ENCODE measurements around the gene PYROXD2. TPM values are rescaled to one million over a fixed set of nuclear protein-coding genes. Genes with fewer than 3 reads are reported as not detected.

Gene PYROXD2
- total RNA-seq, 2 experiments from 2014 or later, result 0.41 to 4.3 TPM

DNA sequence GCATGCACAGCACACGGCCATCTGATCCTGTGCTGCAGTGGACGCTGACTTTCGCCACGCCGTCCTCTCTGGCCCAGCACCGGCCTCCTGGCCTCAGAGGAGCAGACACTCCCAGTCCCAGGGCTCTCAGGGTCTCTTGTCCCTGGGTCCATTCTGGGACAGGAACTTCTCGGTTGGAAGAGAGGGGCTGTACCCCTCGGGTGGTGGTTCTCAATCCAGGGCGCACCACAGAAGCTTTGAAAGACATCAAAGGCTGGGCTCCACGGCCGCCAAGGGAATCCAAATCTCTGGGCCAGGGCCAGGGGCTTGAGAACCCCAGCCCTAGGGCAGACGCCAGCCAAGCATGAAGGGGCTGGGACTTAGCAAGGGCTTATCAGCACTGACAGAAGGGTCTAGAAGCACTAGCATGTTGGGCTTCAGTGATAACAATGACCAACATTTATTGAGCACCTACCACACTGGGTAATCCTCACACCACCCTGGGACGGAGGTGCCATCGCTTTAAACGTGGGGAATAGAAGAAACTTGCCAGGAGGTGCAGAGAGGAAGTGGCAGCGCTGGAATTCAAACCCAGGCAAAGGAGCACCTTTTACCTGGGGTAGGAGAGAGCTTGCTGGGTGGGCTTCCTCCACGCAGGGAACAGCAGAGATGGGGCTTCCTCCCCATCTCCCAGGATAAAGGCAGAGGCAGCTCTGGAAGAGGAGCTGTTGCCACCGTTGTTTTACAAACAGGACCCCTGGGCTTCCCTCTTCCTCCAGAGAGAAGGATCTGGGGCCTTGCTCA, 1.8 kb upstream of the PYROXD2 start:
- Histone ChIP-seq H3K4me2 (ENCODE audit: low read length) (no peak overlapping the region), H3K27ac (ENCODE audit: low read depth, low read length, poor library complexity, severe bottlenecking) (no peak overlapping the region), H3K9me2 (ENCODE audit: insufficient read depth, low read length) (no peaks in the 10 kb centered on the region), H3K36me3 (ENCODE audit: insufficient read depth, low read length) (0 out of 2 replicates have a peak, but pooled peaks cover 3% of the 10 kb centered on the region), H2AFZ (ENCODE audit: low read length) (no peak overlapping the region), H3K4me3 (ENCODE audit: low read depth, low read length, poor library complexity, severe bottlenecking) (no peak overlapping the region), H3K9me3 (ENCODE audit: low read length) (no peaks in the 10 kb centered on the region), H3K4me1 (ENCODE audit: insufficient read depth, low read length, poor library complexity, severe bottlenecking) (no peaks in the 10 kb centered on the region), H4K20me1 (ENCODE audit: insufficient read depth, low read length) (no peaks in the 10 kb centered on the region), H3K79me2 (ENCODE audit: insufficient read depth, low read depth, low read length) (no peaks in the 10 kb centered on the region)
- DNase-seq (ENCODE audit: low spot score), result no peak
- intact Hi-C loops (cut with micrococcal nuclease; ENCODE audit: unreplicated experiment), result no loop called here
- ChIA-PET POLR2A (no interaction called here), CTCF (ENCODE audit: unreplicated experiment) (no interaction called here)
- BruUV-seq (replicated peaks), result no TSS peak
- TF ChIP-seq EZH2phosphoT487 (IDR thresholded peaks at IDR 0.05; ENCODE audit: borderline replicate concordance, low read depth, low read length), result no peak
- TF ChIP-seq, protein P1, sequence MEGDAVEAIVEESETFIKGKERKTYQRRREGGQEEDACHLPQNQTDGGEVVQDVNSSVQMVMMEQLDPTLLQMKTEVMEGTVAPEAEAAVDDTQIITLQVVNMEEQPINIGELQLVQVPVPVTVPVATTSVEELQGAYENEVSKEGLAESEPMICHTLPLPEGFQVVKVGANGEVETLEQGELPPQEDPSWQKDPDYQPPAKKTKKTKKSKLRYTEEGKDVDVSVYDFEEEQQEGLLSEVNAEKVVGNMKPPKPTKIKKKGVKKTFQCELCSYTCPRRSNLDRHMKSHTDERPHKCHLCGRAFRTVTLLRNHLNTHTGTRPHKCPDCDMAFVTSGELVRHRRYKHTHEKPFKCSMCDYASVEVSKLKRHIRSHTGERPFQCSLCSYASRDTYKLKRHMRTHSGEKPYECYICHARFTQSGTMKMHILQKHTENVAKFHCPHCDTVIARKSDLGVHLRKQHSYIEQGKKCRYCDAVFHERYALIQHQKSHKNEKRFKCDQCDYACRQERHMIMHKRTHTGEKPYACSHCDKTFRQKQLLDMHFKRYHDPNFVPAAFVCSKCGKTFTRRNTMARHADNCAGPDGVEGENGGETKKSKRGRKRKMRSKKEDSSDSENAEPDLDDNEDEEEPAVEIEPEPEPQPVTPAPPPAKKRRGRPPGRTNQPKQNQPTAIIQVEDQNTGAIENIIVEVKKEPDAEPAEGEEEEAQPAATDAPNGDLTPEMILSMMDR (conservative IDR thresholded peaks at IDR 0.05; ENCODE audit: low read length), result no peak

GRCh38 chr10:98415731-98416119, 743 bp upstream of the PYROXD2 start:
- Histone ChIP-seq H3K4me3 (ENCODE audit: low read depth, low read length, poor library complexity, severe bottlenecking) (no peak overlapping the region), H4K20me1 (ENCODE audit: insufficient read depth, low read length) (no peaks in the 10 kb centered on the region), H3K9me3 (ENCODE audit: low read length) (no peaks in the 10 kb centered on the region), H2AFZ (ENCODE audit: low read length) (no peak overlapping the region), H3K9me2 (ENCODE audit: insufficient read depth, low read length) (no peaks in the 10 kb centered on the region), H3K27ac (ENCODE audit: low read depth, low read length, poor library complexity, severe bottlenecking) (no peak overlapping the region), H3K36me3 (ENCODE audit: insufficient read depth, low read length) (0 out of 2 replicates have a peak, but pooled peaks cover 3% of the 10 kb centered on the region), H3K4me2 (ENCODE audit: low read length) (no peak overlapping the region), H3K4me1 (ENCODE audit: insufficient read depth, low read length, poor library complexity, severe bottlenecking) (no peaks in the 10 kb centered on the region), H3K79me2 (ENCODE audit: insufficient read depth, low read depth, low read length) (no peaks in the 10 kb centered on the region)
- CTCF ChIA-PET (ENCODE audit: unreplicated experiment), result no interaction called here
- intact Hi-C loops (cut with micrococcal nuclease; ENCODE audit: unreplicated experiment), result no loop called here
- POLR2A ChIA-PET, result interaction anchor here (0.6 kb wide), 2 partner anchors 258 to 281 kb away, joined by 3 read pairs; partner anchors contain the start of gene R3HCC1L
- no peak for DNase-seq (ENCODE audit: low spot score)
- no TSS peak for BruUV-seq (replicated peaks)
- TF ChIP-seq EZH2phosphoT487 (IDR thresholded peaks at IDR 0.05; ENCODE audit: borderline replicate concordance, low read depth, low read length), result no peak
- TF ChIP-seq, protein P1 (conservative IDR thresholded peaks at IDR 0.05; ENCODE audit: low read length), result no peak

DNA sequence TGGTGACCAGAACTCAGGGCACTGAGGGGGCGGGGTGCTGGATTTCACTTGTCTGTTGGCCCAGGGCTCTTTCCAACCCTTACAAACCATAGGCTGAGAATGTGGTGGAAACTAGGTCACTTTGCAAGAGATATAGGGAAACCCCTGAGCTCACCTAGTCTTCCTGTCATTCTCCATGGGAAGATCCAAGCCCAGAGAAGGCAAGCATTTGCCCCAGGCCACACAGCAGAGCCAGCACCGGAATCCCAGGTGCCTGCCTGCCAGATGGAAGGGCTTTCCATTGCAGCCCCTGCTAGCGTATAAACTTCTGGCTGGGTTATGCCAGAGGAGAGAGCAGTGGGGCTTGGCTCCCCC, 427 bp downstream of the PYROXD2 start:
- no peak for DNase-seq (ENCODE audit: low spot score)
- Histone ChIP-seq H3K9me2 (ENCODE audit: insufficient read depth, low read length) (no peaks in the 10 kb centered on the region), H3K9me3 (ENCODE audit: low read length) (no peaks in the 10 kb centered on the region), H2AFZ (ENCODE audit: low read length) (no peak overlapping the region), H3K4me1 (ENCODE audit: insufficient read depth, low read length, poor library complexity, severe bottlenecking) (no peaks in the 10 kb centered on the region), H3K4me3 (ENCODE audit: low read depth, low read length, poor library complexity, severe bottlenecking) (no peak overlapping the region), H3K79me2 (ENCODE audit: insufficient read depth, low read depth, low read length) (no peaks in the 10 kb centered on the region), H3K27ac (ENCODE audit: low read depth, low read length, poor library complexity, severe bottlenecking) (no peak overlapping the region), H3K4me2 (ENCODE audit: low read length) (no peak overlapping the region), H4K20me1 (ENCODE audit: insufficient read depth, low read length) (no peaks in the 10 kb centered on the region), H3K36me3 (ENCODE audit: insufficient read depth, low read length) (0 out of 2 replicates have a peak, but pooled peaks cover 3% of the 10 kb centered on the region)
- CTCF ChIA-PET (ENCODE audit: unreplicated experiment), result no interaction called here
- POLR2A ChIA-PET, result no interaction called here
- BruUV-seq (replicated peaks), result no TSS peak
- intact Hi-C loops (cut with micrococcal nuclease; ENCODE audit: unreplicated experiment), result no loop called here
- no peak for TF ChIP-seq EZH2phosphoT487 (IDR thresholded peaks at IDR 0.05; ENCODE audit: borderline replicate concordance, low read depth, low read length)
- TF ChIP-seq, protein P1 (conservative IDR thresholded peaks at IDR 0.05; ENCODE audit: low read length), result no peak
